Measurements from ENCODE around the gene C16orf89.
A peak's percentile ranks its signal among the peaks of the same experiment; 100 is the strongest.
"Not testable (repeated sequence)": the region's sequence is repeated elsewhere in the genome, so short reads cannot be mapped to it uniquely, and the experiment has no call there.

Gene C16orf89

DNA sequence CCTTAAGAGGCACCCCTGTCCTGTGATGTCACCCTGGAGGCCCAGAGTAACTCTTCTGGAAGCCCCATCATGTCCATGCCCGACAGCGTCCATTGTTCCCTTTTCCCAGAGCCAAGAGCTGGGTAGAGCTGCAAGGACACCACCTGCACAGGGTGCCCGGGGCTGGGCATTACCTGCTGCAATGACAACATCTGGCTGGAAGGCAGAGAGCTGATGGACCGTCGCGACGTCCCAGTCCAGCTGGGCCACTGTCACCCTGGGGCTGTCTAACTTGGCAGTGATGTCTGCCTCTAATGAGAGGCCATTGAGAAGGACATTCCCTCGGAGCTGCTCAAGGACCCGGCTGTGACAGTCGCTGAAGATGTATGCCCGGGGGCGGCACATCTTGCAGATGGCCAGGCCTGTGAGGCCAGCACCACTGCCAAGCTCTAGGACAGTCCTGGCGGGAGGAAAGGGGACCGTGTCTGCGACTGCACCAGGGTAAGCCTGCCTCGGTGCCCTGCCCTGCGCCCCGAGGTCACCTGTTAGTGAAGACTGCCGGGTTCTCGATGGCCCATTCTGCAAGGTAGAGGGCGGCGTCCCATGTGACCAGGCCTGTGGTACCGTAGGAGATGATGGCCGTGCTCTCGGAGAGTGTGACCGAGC lies 24.3 kb upstream of the C16orf89 start:
- not testable (repeated sequence) for DNase-seq (ENCODE audit: low read depth); H3K4me3 ChIP-seq (ENCODE audit: control insufficient read depth, low read depth, low read length)

DNA sequence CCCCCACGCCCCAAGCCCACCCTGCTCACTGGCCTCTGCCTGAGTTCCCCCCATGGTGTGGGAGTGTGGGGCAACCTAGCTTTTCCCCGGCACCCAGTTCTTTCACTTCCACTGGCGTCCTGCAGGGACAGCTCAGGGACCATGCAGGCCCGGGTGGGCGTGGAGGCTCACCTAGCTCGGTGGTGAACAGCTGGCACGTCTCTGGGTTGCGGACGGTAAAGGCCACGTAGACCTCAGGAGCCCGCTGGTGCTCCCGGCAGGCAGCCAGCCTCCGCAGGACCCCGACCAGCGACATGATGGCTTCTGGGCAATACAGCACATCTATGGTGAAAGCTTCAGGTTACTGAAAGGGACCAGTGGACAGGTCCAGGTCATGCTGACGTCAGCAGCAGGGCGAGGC lies 23.2 kb upstream of the C16orf89 start:
- DNase-seq (ENCODE audit: low read depth); H3K4me3 ChIP-seq (ENCODE audit: control insufficient read depth, low read depth, low read length): not testable (repeated sequence)

GRCh38 chr16:5088086-5088790 lies 22.5 kb upstream of the C16orf89 start:
- not testable (repeated sequence) for H3K4me3 ChIP-seq (ENCODE audit: control insufficient read depth, low read depth, low read length); DNase-seq (ENCODE audit: low read depth)

GRCh38 chr16:5085716-5086115 lies 20.0 kb upstream of the C16orf89 start:
- H3K4me3 ChIP-seq (ENCODE audit: control insufficient read depth, low read depth, low read length); DNase-seq (ENCODE audit: low read depth): not testable (repeated sequence)

- H3K4me3 ChIP-seq (ENCODE audit: control insufficient read depth, low read depth, low read length); DNase-seq (ENCODE audit: low read depth): not testable (repeated sequence)
- TF ChIP-seq, protein P1, sequence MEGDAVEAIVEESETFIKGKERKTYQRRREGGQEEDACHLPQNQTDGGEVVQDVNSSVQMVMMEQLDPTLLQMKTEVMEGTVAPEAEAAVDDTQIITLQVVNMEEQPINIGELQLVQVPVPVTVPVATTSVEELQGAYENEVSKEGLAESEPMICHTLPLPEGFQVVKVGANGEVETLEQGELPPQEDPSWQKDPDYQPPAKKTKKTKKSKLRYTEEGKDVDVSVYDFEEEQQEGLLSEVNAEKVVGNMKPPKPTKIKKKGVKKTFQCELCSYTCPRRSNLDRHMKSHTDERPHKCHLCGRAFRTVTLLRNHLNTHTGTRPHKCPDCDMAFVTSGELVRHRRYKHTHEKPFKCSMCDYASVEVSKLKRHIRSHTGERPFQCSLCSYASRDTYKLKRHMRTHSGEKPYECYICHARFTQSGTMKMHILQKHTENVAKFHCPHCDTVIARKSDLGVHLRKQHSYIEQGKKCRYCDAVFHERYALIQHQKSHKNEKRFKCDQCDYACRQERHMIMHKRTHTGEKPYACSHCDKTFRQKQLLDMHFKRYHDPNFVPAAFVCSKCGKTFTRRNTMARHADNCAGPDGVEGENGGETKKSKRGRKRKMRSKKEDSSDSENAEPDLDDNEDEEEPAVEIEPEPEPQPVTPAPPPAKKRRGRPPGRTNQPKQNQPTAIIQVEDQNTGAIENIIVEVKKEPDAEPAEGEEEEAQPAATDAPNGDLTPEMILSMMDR (IDR thresholded peaks at IDR 0.05; ENCODE audit: control insufficient read depth, insufficient read depth, low read depth, low read length, missing control alignments): peak; percentile 63
Measured at GRCh38 chr16:5084802-5085201, 19.0 kb upstream of the C16orf89 start.

DNA sequence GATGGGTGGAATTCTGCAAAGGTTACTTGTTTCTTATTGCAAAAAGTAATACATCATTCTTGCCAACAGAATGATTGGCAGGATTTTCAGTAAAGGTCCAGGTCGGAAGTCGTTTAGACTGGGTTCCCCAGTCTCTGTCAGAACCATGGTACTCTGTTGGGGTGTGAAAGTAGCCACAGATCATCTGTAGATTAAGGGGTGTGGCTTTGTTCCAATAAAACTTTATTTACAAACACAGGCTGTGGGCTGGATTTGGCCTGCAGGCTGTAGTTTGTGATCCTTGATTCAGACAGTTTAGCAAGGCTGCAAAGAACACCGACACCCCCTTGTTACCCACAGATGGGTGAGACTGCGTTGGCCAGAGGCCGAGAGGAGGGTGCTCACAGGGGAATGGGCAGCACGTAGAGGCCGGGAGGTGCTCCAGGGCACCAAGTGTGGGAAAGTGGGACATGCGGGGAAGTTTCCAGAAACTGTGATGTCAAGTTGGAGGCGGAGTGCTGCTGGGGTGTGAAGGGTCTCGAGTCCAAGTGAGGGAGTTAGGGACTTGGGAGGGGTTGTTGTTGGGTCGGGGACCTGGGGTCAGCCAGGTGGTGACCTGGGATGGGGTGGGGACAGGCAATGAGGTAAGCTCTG lies 18.5 kb upstream of the C16orf89 start:
- DNase-seq (ENCODE audit: low read depth): not testable (repeated sequence)

DNA sequence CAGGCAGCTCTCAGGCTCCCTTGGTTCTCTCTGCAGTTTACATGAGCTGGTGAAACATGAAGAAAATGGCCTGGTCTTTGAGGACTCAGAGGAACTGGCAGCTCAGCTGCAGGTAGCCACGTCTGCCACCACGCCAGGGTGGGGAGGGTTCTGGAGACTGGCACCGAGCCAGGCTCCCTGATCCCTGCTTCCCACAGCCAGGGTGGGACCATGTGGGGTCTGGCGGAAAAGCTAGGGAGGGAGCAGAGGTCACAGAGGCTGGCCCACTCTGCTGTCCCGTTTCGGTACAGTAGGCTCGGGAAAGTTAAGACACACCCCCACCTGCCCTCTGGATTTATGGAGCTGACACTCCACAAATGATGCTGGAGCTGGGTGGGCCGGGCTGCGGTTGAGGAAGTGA lies 17.9 kb upstream of the C16orf89 start:
- DNase-seq (ENCODE audit: low read depth); H3K4me3 ChIP-seq (ENCODE audit: control insufficient read depth, low read depth, low read length): not testable (repeated sequence)

More for the DNA sequence above, 18.5 kb upstream of the C16orf89 start:
- not testable (repeated sequence) for H3K4me3 ChIP-seq (ENCODE audit: control insufficient read depth, low read depth, low read length)

GRCh38 chr16:5080996-5081395 lies 15.2 kb upstream of the C16orf89 start:
- not testable (repeated sequence) for H3K4me3 ChIP-seq (ENCODE audit: control insufficient read depth, low read depth, low read length); DNase-seq (ENCODE audit: low read depth)

DNA sequence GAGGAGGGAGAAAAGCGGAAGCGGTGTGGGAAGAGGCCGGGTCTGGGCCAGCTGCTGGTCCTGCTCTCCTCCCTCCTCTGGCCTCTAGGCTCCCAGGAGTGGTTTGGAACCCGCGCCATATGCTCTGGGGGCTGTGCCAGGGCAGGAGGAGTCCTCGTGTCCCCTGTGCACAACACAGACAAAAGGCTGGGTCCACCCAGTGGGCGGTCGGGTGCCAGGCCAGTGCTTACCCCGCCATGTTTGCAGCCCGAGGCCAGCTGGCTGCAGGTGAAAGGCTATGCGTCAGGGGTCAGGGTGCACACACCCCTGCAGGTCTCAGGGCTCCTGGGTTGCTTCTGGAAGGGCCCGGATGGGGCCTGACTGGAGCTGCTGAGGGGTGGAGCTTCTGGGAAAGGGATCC lies 14.7 kb upstream of the C16orf89 start:
- not testable (repeated sequence) for H3K4me3 ChIP-seq (ENCODE audit: control insufficient read depth, low read depth, low read length); DNase-seq (ENCODE audit: low read depth)

DNA sequence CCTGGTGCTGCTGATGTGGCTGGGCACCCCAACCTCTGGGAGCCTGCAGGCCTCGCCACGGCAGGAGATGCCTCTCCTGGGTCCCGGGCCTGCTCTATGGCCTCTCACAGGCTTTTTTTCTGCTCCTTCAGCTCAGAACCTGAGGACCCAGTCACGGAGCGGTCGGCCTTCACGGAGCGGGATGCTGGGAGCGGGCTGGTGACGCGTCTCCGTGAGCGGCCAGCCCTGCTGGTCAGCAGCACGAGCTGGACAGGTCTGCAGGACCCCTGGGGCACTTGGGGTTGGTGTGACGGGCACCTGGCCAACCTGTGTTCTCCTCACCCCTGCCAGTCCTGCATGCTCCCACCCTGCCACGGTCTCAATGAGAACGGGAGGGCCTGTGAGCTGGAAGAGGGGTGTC lies 12.9 kb upstream of the C16orf89 start:
- no peak for DNase-seq (ENCODE audit: low read depth)
- TF ChIP-seq, protein P1 (IDR thresholded peaks at IDR 0.05; ENCODE audit: control insufficient read depth, insufficient read depth, low read depth, low read length, missing control alignments): no peak
- no peak overlapping the region for H3K4me3 ChIP-seq (ENCODE audit: control insufficient read depth, low read depth, low read length)

GRCh38 chr16:5077304-5077703 lies 11.5 kb upstream of the C16orf89 start:
- no peak overlapping the region for H3K4me3 ChIP-seq (ENCODE audit: control insufficient read depth, low read depth, low read length)
- TF ChIP-seq, protein P1 (IDR thresholded peaks at IDR 0.05; ENCODE audit: control insufficient read depth, insufficient read depth, low read depth, low read length, missing control alignments): no peak
- DNase-seq (ENCODE audit: low read depth): no peak

Measured in AG09309 (cell line).